GM18858 (cell line): Measurements from ENCODE around the gene DUSP2.
"Not testable (repeated sequence)": the region's sequence is repeated elsewhere in the genome, so short reads cannot be mapped to it uniquely, and the experiment has no call there.

Experiments
- ATAC-seq: cut with Tn5 transposase; IDR thresholded peaks from one replicate; pipeline ENCODE4 v1.9.1; 2021; ENCODE audit not compliant: unreplicated experiment

The DUSP2 gene

GRCh38 chr2:96148410-96149217 is 3.4 kb upstream of the DUSP2 start:
- peak; percentile 34 for ATAC-seq

- ATAC-seq, result no peak
These were observed 2.5 kb upstream of the DUSP2 start for GRCh38 chr2:96147593-96148201.

- no peak for ATAC-seq
These were observed 1.8 kb upstream of the DUSP2 start for GRCh38 chr2:96146881-96147592.

GRCh38 chr2:96146153-96146880 is 1.1 kb upstream of the DUSP2 start:
- peak; percentile 21 for ATAC-seq

GRCh38 chr2:96145848-96146152 is 560 bp upstream of the DUSP2 start:
- no peak for ATAC-seq

- no peak for ATAC-seq
These were observed 682 bp downstream of the DUSP2 start for GRCh38 chr2:96144481-96145035.

- no peak for ATAC-seq
These were observed 1.3 kb downstream of the DUSP2 start for GRCh38 chr2:96143848-96144480.

- ATAC-seq, result no peak
These were observed 1.9 kb downstream of the DUSP2 start for GRCh38 chr2:96143231-96143847.

GRCh38 chr2:96142217-96143113 is 2.8 kb downstream of the DUSP2 start:
- no peak for ATAC-seq

GRCh38 chr2:96141624-96141967 is 3.6 kb downstream of the DUSP2 start:
- ATAC-seq, result not testable (repeated sequence)

- no peak for ATAC-seq
These were observed 4.2 kb downstream of the DUSP2 start for GRCh38 chr2:96140941-96141623.

GRCh38 chr2:96139181-96139758 is 6.0 kb downstream of the DUSP2 start:
- no peak for ATAC-seq

- ATAC-seq, result no peak
These were observed 6.8 kb downstream of the DUSP2 start, which contains the start of gene ASTL for GRCh38 chr2:96138179-96139145. Gene ASTL, minus strand, starts transcription at chr2:96138502. Its CDS starts 66 bp downstream, at chr2:96138436.

GRCh38 chr2:96137321-96138178 is 7.7 kb downstream of the DUSP2 start:
- no peak for ATAC-seq

- ATAC-seq, result no peak
These were observed 9.0 kb downstream of the DUSP2 start for GRCh38 chr2:96136129-96136720.

- ATAC-seq, result no peak
These were observed 9.6 kb downstream of the DUSP2 start for GRCh38 chr2:96135621-96136020.
